Neural progenitor cell (in vitro differentiated cells): ENCODE measurements around the gene MOB4.

ENCODE experiments used
- EZH2phosphoT487 ChIP-seq: fragments of 200-600 bp; sonication (generic); IDR thresholded peaks from 2 replicates; pipeline ENCODE4 v1.6.1; 2017; ENCODE audit warnings: antibody characterized with exemption
- TF ChIP-seq, protein P1 (sequence below): fragments of 200-600 bp; sonication (generic); IDR thresholded peaks from 2 replicates; pipeline ENCODE4 v1.5.1; 2017; ENCODE audit warnings: antibody characterized with exemption, mild to moderate bottlenecking

GRCh38 chr2:197517150-197517549, 1.3 kb downstream of the MOB4 start:
- TF ChIP-seq, protein P1, sequence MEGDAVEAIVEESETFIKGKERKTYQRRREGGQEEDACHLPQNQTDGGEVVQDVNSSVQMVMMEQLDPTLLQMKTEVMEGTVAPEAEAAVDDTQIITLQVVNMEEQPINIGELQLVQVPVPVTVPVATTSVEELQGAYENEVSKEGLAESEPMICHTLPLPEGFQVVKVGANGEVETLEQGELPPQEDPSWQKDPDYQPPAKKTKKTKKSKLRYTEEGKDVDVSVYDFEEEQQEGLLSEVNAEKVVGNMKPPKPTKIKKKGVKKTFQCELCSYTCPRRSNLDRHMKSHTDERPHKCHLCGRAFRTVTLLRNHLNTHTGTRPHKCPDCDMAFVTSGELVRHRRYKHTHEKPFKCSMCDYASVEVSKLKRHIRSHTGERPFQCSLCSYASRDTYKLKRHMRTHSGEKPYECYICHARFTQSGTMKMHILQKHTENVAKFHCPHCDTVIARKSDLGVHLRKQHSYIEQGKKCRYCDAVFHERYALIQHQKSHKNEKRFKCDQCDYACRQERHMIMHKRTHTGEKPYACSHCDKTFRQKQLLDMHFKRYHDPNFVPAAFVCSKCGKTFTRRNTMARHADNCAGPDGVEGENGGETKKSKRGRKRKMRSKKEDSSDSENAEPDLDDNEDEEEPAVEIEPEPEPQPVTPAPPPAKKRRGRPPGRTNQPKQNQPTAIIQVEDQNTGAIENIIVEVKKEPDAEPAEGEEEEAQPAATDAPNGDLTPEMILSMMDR, result no peak
- TF ChIP-seq EZH2phosphoT487, result no peak
